ENCODE data around the gene BCKDHA.

- TF ChIP-seq CTCF (IDR thresholded peaks at IDR 0.05; ENCODE audit: poor library complexity) (no peak), EZH2 (IDR thresholded peaks at IDR 0.05; ENCODE audit: borderline replicate concordance) (no peak)
Measured at GRCh38 chr19:41367848-41368301, 29.7 kb upstream of the BCKDHA start.

Data from hepatocyte (in vitro differentiated cells).